ENCODE results near the gene PRDM16. TPM values are rescaled to one million over a fixed set of nuclear protein-coding genes. Genes with fewer than 3 reads are reported as not detected.

Gene PRDM16
- total RNA-seq, 4 donors from 2014 or later: 0.19 to 1.6 (median 0.36) TPM

DNA sequence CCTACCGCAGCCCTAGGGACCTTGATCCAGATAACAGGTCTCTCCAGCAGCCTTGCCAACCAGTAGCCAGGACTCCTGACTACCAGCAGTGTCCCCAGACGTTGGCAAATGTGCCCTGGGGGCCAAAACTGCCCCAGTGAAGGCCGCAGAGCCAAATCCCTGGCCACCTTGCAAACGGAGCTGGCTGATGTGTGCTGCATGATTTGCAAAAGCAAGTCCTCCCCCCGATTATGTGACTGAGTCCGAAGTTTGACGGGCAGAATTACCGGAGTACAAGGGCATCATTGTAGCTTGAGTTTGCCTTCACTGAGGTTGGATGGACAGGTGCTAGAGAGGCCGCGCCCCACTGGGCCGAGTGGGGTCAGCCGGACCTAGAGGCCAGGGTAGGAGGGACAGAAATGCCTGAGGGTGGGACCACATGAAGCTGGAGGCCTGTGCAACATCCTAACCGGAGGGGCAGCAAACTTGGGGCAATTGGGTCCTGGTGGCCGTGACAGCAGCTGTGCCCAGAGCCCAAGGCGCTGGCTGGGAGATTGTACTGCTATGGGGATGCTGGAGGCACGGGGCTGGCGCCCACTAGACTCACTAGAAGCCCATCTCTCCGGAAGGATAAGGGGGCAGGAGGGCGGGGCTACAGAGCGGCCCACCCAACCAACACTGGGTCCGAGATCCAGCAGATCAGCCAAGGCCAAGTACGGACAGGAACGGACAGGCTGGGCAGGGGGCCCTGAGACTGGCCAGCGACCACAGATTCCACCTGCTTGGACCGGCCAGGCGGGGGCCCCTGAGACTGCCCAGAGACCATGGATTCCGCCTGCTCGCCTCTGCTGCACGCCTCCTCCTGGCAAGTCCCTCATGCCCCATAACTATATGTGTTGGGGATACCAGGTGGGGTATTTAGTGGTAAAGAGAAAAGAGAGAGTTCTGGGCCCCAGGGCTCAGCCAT, 388.2 kb downstream of the PRDM16 start:
- Histone ChIP-seq H3K4me3 (no peak overlapping the region), H3K27ac (no peak overlapping the region), H3K36me3 (no peaks in the 10 kb centered on the region), H3K4me1 (peaks cover 70% of the 10 kb centered on the region), H3K9me3 (no peaks in the 10 kb centered on the region), H3K27me3 (peaks cover 10% of the 10 kb centered on the region)
- WGBS: 85% methylated on average over 24 of the region's 29 CpGs
- no peak for DNase-seq (ENCODE audit: low spot score in 2 of 2)
- TF ChIP-seq, protein P1, sequence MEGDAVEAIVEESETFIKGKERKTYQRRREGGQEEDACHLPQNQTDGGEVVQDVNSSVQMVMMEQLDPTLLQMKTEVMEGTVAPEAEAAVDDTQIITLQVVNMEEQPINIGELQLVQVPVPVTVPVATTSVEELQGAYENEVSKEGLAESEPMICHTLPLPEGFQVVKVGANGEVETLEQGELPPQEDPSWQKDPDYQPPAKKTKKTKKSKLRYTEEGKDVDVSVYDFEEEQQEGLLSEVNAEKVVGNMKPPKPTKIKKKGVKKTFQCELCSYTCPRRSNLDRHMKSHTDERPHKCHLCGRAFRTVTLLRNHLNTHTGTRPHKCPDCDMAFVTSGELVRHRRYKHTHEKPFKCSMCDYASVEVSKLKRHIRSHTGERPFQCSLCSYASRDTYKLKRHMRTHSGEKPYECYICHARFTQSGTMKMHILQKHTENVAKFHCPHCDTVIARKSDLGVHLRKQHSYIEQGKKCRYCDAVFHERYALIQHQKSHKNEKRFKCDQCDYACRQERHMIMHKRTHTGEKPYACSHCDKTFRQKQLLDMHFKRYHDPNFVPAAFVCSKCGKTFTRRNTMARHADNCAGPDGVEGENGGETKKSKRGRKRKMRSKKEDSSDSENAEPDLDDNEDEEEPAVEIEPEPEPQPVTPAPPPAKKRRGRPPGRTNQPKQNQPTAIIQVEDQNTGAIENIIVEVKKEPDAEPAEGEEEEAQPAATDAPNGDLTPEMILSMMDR (IDR thresholded peaks at IDR 0.05): no peak
- TF ChIP-seq EP300 (IDR thresholded peaks at IDR 0.05): no peak
- TF ChIP-seq POLR2AphosphoS5 (IDR thresholded peaks at IDR 0.05): no peak
- TF ChIP-seq POLR2A (IDR thresholded peaks at IDR 0.05): no peak

DNA sequence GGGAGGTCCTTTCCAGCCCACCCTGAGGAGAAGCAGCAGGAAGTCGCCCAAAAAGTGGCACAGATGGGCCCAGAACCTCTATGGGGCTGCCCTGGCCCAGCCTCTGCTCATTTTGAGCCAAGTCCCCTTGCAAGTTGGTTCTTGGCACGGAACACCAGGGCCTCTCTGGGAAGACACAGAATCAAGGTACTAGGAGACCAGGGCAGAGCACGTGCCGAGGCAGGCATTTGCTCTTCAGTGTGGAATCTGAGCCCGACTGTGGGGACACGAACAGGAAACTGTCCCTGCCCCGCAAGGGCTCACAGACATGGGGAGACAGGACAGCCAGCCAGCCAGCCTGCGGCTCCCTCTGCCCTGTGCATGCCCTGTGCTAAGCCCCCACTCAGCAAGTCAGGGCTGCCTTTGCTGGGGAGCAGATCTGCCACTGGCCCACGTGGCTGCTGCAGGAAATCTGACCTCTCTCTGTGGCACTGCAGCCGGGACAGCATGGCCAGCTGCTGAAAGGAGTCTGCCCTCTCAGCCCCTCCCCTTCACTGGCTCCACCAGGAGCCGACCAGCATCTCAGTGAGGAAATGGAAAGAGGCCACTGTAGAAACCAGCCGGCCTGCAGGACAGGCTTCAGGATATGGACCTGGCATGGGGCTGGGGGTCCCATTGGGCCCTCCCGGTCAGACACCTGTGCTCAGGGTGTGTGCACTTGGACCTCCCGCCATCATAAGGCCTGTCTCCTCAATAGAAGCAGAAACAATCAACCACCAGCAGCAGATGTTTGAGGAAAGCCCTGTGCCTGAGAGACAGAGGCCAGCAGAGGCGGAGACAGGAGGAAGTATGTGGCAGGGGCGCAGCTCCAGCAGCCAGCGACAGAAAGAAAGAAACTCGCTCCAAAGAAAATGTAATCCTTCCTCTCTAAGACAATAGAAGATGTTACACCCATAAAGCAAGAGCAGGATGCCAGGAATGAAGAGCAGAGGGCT, 389.2 kb downstream of the PRDM16 start:
- Histone ChIP-seq H3K27me3 (peaks cover 6% of the 10 kb centered on the region), H3K36me3 (no peaks in the 10 kb centered on the region), H3K27ac (no peak overlapping the region), H3K4me1 (peaks cover 75% of the 10 kb centered on the region), H3K4me3 (no peak overlapping the region), H3K9me3 (no peaks in the 10 kb centered on the region)
- TF ChIP-seq POLR2A (IDR thresholded peaks at IDR 0.05) (no peak), EP300 (IDR thresholded peaks at IDR 0.05) (no peak), POLR2AphosphoS5 (IDR thresholded peaks at IDR 0.05) (no peak)
- TF ChIP-seq, protein P1 (IDR thresholded peaks at IDR 0.05): no peak
- DNase-seq (ENCODE audit: low spot score in 2 of 2): no peak
- 26% methylated on average over 11 of the region's 18 CpGs for WGBS

DNA sequence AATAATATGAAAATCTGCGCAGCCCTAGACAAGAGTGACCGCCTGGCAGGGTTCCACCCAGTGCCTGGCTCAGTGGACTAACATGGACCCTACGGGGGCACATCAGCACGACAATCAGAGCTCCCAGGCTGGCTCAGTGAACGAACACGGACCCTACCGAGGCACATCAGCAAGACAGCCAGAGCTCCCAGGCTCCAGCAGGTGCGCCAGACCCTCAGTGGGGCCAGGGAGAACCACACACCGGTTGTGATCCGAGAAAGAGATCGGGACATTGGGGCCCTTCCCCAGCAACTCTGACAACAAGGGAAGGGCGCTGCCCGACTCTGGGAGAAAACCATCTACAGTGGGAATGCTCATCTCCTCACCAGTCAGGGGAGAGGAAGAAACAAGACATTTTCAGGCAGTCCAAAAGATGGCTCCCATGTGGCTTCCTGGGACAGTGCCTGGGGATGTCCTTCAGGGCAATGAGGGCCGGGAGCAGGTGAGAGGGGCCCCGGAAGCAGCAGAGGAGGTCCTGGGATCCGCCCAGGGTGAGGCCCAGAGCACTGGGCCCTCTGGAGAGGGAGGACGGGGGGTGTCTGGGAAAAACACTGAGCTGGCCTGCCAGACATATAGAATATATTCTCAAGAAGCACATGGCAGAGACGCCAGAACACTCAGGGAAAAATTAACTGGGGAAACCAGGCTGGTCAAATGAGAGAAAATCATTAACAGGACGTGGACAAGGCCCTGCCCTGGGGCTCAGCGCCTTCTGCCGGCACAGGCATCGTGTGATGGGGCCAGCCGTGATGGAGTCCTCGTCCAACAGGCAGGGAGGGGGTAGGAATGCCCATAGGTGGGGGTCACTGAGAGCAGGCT, 390.3 kb downstream of the PRDM16 start:
- H3K27me3 ChIP-seq: no peaks in the 10 kb centered on the region
- peak overlapping the region; percentile 46 for H3K27ac ChIP-seq
- 68% methylated on average over 20 of the region's 24 CpGs for WGBS
- no peak for DNase-seq (ENCODE audit: low spot score in 2 of 2)
- peaks cover 71% of the 10 kb centered on the region for H3K4me1 ChIP-seq
- H3K4me3 ChIP-seq: no peak overlapping the region
- TF ChIP-seq POLR2A (IDR thresholded peaks at IDR 0.05): no peak
- TF ChIP-seq, protein P1 (IDR thresholded peaks at IDR 0.05): no peak
- no peak for TF ChIP-seq POLR2AphosphoS5 (IDR thresholded peaks at IDR 0.05)
- TF ChIP-seq EP300 (IDR thresholded peaks at IDR 0.05): no peak
- H3K9me3 ChIP-seq: no peaks in the 10 kb centered on the region
- H3K36me3 ChIP-seq: no peaks in the 10 kb centered on the region

DNA sequence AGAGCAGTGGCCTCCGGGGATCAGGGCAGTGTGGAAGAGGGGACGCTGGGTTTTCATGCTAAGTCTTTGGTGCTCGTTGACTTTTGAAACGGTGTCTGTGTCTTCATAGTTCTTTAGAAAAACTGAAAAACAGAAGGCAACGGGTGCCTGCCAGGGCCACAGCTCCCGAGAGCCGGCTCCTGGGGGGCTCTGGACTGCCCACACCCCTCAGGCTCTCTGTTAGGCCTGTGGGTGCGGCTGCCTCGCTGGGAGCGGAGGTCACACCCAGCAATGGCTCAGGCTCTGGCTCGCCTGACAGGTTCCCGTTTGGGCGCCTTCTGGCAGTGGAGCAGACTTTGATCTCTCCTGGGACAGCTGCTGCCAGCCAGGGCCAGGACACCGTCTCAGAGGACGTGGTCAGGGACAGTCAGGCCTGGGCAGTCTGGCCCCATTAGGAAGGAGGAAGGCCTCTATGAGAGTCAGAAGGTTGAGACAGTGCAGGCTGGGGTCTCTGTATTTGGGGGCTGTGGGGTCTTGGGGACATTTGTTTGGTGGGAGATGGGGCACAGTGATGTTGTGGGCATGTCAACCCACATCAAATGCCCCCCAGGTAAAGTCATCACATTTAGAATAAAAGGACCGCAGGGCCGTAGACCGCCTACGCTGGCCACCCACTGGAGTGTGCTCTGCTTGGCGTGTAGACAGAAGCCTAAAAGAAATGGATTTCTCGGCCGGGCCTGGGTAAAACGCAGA, 391.1 kb downstream of the PRDM16 start:
- peak overlapping the region; percentile 46 for H3K27ac ChIP-seq
- DNase-seq (ENCODE audit: low spot score in 2 of 2): no peak
- 37% methylated on average over 11 of the region's 23 CpGs for WGBS

More for the DNA sequence above, 391.1 kb downstream of the PRDM16 start:
- Histone ChIP-seq H3K9me3 (no peaks in the 10 kb centered on the region), H3K4me3 (no peak overlapping the region), H3K27me3 (no peaks in the 10 kb centered on the region), H3K36me3 (no peaks in the 10 kb centered on the region), H3K4me1 (peaks cover 71% of the 10 kb centered on the region)
- TF ChIP-seq, protein P1 (IDR thresholded peaks at IDR 0.05): no peak
- no peak for TF ChIP-seq POLR2A (IDR thresholded peaks at IDR 0.05)
- no peak for TF ChIP-seq POLR2AphosphoS5 (IDR thresholded peaks at IDR 0.05)
- TF ChIP-seq EP300 (IDR thresholded peaks at IDR 0.05): no peak
